HG03045 (cell line): ENCODE measurements around the gene CD300LF.

ENCODE experiments used
- ATAC-seq: cut with Tn5 transposase; IDR thresholded peaks from one replicate; pipeline ENCODE4 v1.9.1; 2021; ENCODE audit warnings: mild to moderate bottlenecking, moderate library complexity; ENCODE audit not compliant: unreplicated experiment

Gene CD300LF

GRCh38 chr17:74645010-74645409 is 67.7 kb downstream of the CD300LF start:
- no peak for ATAC-seq

GRCh38 chr17:74644419-74644818 is 68.3 kb downstream of the CD300LF start:
- ATAC-seq, result no peak
